Astrocyte (in vitro differentiated cells and primary cell): ENCODE results near the gene MLLT11.

ENCODE experiments used
- EZH2 ChIP-seq: IDR thresholded peaks from 2 replicates; pipeline ENCODE4 v1.6.1; 2012; ENCODE audit warnings: mild to moderate bottlenecking, low read length, inconsistent platforms; ENCODE audit not compliant: insufficient read depth
- TF ChIP-seq, protein P1 (sequence below): IDR thresholded peaks from 2 replicates; pipeline ENCODE4 v1.5.1; 2011; ENCODE audit warnings: low read depth, mild to moderate bottlenecking, inconsistent platforms, low read length, moderate library complexity; ENCODE audit not compliant: insufficient read depth

DNA sequence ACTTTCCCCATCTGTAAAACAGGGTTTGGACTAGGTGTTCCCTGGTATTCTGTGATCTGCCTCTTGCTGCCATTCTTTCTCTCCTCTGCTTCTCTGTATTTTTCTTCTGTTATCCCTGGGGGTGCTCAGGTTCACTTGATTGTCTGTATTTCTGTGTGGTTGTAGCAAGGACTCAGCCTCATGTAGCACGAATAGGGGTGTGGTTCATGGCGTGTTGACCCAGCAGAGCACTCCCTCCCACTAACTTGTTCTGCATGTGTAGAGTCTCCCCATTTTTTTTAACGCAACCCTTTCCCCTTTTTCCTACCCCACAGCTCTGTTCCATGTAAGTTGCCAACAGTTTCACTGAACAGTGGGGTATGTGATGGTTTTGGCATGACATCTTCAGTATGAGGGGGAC lies 25.0 kb upstream of the MLLT11 start:
- TF ChIP-seq, protein P1, sequence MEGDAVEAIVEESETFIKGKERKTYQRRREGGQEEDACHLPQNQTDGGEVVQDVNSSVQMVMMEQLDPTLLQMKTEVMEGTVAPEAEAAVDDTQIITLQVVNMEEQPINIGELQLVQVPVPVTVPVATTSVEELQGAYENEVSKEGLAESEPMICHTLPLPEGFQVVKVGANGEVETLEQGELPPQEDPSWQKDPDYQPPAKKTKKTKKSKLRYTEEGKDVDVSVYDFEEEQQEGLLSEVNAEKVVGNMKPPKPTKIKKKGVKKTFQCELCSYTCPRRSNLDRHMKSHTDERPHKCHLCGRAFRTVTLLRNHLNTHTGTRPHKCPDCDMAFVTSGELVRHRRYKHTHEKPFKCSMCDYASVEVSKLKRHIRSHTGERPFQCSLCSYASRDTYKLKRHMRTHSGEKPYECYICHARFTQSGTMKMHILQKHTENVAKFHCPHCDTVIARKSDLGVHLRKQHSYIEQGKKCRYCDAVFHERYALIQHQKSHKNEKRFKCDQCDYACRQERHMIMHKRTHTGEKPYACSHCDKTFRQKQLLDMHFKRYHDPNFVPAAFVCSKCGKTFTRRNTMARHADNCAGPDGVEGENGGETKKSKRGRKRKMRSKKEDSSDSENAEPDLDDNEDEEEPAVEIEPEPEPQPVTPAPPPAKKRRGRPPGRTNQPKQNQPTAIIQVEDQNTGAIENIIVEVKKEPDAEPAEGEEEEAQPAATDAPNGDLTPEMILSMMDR = no peak
- TF ChIP-seq EZH2 = no peak
